ENCODE results near the gene ARTN.

The ARTN gene

GRCh38 chr1:43938892-43939587 is 5.4 kb downstream of the ARTN start:
- in situ Hi-C loops (cut with HindIII; ENCODE audit: low pct_ligation_motif_present, low pct_unique_long_range_greater_than_20kb, low sequenced_read_pairs): loop anchor here (25.0 kb wide), 1 partner anchor 177 kb away; no protein-coding TSS in a partner anchor
- no peak for DNase-seq

DNA sequence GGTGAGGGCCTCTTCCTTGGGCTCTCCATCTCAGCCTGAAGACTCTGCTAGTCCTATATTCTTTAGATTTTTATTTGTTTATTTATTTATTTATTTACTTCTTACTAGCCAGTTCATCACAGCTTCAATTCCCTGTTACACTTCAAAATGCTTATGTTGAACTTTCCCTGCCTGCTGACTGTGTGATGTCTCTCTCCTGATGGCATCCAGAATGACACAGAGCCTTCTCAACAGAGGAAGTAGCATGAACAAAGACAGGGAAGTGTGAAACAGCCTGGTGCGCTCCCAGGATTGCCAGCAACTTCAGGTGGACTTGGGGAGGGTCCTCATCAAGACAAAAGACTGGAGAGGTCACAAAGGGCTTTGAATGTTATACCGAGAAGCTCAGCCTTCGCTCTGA is 8.8 kb downstream of the ARTN start:
- DNase-seq: no peak
- in situ Hi-C loops (cut with HindIII; ENCODE audit: low pct_ligation_motif_present, low pct_unique_long_range_greater_than_20kb, low sequenced_read_pairs): loop anchor here (25.0 kb wide), 1 partner anchor 180 kb away; no protein-coding TSS in a partner anchor

GRCh38 chr1:43944860-43945259 is 11.3 kb downstream of the ARTN start:
- in situ Hi-C loops (cut with HindIII; ENCODE audit: low pct_ligation_motif_present, low pct_unique_long_range_greater_than_20kb, low sequenced_read_pairs): loop anchor here (25.0 kb wide), 1 partner anchor 183 kb away; no protein-coding TSS in a partner anchor
- no peak for DNase-seq

DNA sequence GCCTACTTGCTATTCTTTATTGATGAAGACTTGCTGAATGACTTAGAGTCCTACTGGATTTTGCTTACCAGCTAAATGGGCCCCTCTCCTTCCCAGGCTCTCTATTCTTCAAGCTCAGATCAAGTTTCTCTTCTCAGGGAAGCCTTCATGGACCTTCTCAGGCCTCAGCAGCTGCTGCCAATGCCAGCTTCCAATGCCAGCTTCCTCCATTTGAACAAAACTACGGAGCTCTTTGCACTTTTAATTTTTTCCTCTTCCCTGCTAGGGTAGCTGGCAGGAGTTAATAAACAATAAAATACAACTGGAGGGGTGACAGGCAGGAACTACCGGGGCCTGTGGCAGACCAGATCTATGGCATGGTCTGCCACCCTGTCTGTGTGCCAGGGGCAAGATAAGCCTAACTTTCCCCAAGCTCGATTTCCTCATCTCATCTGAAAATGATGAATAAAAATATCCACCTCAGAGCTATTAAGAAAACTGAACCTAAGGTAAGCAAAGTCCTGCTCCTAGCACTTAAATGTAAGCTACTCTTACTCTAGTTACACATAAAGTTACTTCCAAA is 12.2 kb downstream of the ARTN start:
- DNase-seq: no peak
- in situ Hi-C loops (cut with HindIII; ENCODE audit: low pct_ligation_motif_present, low pct_unique_long_range_greater_than_20kb, low sequenced_read_pairs): loop anchor here (25.0 kb wide), 1 partner anchor 183 kb away; no protein-coding TSS in a partner anchor

- peak; percentile 94 for DNase-seq
- in situ Hi-C loops (cut with HindIII; ENCODE audit: low pct_ligation_motif_present, low pct_unique_long_range_greater_than_20kb, low sequenced_read_pairs): loop anchor here (25.0 kb wide), 1 partner anchor 184 kb away; no protein-coding TSS in a partner anchor
Measured at GRCh38 chr1:43946236-43947060, 12.8 kb downstream of the ARTN start, which contains the start of gene IPO13. TSS of gene IPO13 (plus strand) at chr1:43946950. CDS start at chr1:43947601, 651 bp downstream.

DNA sequence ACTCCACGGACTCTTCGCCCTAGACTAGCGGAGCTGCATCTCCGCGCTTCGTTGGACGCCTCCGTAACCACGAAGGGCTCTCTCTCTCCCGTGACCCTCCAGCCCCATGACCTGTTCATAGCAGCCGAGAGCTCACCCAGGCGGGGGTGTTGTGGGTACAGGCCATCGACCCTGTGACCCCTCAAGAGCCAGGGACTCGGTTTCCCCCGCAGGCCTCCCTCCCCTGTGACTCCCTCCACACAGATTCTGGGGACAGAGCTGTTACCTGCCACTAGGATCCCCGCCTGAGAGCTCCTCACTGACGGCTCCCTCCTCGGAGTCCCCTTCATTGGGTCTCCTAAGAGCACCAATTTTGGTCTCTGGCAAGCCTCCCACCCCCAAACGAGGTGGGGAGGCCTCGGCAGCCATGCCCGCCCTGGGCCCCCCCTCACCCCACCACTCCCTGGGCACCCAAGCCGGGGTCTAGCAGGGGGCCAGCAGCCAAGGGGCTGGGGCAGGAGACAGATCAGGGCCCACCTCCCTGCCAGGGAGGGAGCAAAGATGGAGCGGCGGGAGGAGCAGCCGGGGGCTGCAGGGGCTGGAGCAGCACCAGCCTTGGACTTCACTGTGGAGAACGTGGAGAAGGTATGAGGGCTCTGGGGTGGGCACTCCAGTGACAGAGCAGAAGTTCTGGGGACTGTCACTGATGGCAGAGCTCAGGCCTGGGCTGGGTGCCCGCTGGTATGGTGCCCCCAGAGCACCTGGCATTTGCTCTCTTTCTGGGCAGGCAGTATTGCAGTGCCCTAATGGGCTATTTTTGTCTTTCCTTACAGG is 13.7 kb downstream of the ARTN start:
- DNase-seq: no peak
- in situ Hi-C loops (cut with HindIII; ENCODE audit: low pct_ligation_motif_present, low pct_unique_long_range_greater_than_20kb, low sequenced_read_pairs): loop anchor here (25.0 kb wide), 1 partner anchor 185 kb away; no protein-coding TSS in a partner anchor

DNA sequence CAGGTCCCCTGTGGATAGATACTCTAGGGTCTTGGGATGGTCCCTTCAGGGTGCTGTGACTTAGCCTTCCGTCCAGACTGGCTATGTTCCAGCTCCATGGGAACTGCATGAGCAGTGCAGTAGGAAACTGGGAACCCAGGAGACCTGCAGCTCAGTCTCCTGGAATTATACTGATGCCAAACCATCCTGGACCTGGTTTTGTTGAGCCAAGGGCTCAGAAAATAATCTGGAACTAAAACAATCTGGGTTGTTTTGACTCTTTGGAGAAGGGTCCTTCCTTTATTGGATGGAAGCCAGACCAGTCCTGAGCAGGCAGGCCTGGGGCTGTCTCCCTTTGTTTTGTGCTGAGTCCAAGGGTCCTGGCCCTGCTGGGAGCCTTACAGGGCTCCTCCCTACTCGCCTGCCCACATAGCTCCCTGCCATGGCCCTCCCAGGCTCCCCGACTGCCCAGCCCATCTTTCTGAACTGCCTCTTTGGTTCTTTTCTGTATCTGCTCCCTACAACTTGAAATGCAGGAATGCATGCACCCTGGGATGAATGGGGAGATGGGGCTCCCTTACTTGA is 14.4 kb downstream of the ARTN start:
- in situ Hi-C loops (cut with HindIII; ENCODE audit: low pct_ligation_motif_present, low pct_unique_long_range_greater_than_20kb, low sequenced_read_pairs): loop anchor here (25.0 kb wide), 1 partner anchor 186 kb away; no protein-coding TSS in a partner anchor
- no peak for DNase-seq

DNA sequence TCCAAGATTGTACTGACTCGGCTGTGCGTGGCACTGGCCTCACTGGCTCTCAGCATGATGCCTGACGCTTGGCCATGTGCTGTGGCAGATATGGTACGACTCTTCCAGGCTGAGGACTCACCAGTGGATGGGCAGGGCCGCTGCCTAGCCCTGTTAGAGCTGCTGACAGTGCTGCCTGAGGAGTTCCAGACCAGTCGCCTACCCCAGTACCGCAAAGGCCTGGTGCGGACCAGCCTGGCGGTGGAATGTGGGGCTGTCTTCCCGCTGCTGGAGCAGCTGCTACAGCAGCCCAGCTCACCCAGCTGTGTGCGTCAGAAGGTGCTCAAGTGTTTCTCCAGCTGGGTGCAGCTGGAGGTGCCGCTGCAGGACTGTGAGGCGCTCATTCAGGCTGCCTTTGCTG is 16.1 kb downstream of the ARTN start:
- DNase-seq: no peak
- in situ Hi-C loops (cut with HindIII; ENCODE audit: low pct_ligation_motif_present, low pct_unique_long_range_greater_than_20kb, low sequenced_read_pairs): loop anchor here (25.0 kb wide), 1 partner anchor 187 kb away; no protein-coding TSS in a partner anchor

DNA sequence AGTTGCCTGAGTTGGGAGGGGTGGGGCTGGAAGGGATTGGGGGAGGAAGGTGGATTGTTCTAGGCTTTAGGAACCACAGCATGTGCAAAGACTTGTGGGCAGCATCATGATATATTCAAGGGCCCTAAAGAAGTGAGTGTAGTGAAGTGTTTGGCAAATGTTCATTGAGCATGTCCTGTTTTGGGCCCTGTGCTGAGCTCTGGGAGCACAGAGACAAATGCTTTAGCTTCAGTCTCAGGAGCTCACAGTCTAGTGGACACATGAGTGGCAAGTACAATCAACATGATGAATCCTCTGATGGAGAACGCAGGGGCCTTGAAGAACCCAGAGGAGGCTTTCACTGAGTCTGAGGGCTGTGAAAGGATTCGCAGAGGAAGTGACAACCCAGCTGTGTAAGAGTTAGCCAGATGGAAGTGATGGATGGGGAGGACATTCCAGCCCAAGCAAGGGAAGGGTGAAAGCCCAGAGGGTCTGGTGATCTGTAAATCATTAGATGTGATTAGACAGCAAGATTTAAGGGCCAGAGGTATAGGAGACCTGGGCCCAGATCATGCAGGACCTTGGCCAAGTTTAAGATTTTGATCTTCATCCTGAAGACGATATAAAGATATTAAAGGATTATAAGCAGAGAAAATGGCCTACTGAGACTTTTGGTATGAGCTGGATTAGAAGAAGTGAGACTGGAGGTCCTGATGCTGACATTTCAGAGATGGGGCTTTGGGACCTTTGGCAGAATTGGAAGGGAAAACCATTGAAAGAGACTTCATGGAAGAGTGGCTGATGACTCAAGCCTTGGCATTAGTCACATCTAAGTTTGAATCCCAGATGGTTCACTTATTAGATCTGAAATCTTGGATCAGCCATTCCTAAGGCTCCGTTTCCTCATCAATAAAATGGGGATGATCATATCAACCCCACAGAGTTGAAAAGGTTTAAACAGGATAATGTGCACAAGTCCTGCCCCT is 17.7 kb downstream of the ARTN start:
- DNase-seq: peak; percentile 86
- in situ Hi-C loops (cut with HindIII; ENCODE audit: low pct_ligation_motif_present, low pct_unique_long_range_greater_than_20kb, low sequenced_read_pairs): no loop called here

DNA sequence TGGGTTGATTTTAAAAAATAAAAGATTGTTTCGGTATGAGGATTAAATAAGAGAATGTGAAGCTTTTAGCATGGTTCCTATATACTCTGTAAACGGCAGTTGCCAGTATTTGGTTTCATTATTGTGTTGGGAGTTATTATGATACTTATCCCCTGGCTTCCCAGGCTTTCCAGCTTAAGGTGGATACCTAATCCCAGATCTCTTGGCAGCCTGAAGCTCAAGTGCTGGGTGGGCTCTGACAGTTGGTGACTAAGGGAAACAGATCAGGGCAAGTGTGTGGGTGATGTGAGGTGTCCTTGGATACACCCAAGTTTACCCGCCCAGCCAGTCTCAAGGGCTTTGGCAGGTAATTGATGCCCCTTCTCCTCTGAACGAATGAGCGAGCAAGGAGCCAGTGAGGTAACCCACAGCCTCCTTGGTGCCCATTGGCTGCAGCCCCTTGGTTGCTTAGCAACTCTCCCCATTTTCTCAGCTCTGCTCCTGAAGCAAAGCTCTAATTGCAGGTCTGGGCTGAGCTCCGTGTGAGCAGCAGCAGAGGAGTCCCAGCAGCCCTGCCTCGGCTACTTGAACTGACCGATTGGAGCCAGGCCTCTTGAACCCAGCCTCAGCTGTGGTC is 19.2 kb downstream of the ARTN start:
- no peak for DNase-seq
- in situ Hi-C loops (cut with HindIII; ENCODE audit: low pct_ligation_motif_present, low pct_unique_long_range_greater_than_20kb, low sequenced_read_pairs): no loop called here

DNA sequence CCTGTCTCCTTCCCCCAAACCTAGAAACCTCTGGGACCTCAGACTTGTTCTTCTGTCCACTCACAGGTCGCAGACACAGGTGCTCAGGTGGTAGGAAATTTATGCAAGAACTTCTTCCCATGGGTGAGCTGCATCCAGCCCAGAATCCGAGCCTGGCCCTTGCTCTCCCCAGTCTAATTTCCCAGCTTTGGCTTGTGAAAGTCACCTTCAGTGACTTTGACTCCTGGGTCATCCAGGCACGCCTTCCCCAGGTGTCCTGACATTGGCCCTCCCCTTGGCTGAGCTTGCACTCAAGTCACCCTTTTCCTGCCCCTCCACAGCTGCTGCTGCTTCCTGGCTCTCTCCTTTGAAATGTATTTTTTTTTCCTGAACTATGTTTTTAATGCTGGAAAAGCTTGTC is 19.8 kb downstream of the ARTN start:
- in situ Hi-C loops (cut with HindIII; ENCODE audit: low pct_ligation_motif_present, low pct_unique_long_range_greater_than_20kb, low sequenced_read_pairs): no loop called here
- no peak for DNase-seq

- in situ Hi-C loops (cut with HindIII; ENCODE audit: low pct_ligation_motif_present, low pct_unique_long_range_greater_than_20kb, low sequenced_read_pairs): no loop called here
- DNase-seq: no peak
Measured at GRCh38 chr1:43954036-43954435, 20.4 kb downstream of the ARTN start.

GRCh38 chr1:43956234-43956633 is 22.6 kb downstream of the ARTN start:
- in situ Hi-C loops (cut with HindIII; ENCODE audit: low pct_ligation_motif_present, low pct_unique_long_range_greater_than_20kb, low sequenced_read_pairs): no loop called here

DNA sequence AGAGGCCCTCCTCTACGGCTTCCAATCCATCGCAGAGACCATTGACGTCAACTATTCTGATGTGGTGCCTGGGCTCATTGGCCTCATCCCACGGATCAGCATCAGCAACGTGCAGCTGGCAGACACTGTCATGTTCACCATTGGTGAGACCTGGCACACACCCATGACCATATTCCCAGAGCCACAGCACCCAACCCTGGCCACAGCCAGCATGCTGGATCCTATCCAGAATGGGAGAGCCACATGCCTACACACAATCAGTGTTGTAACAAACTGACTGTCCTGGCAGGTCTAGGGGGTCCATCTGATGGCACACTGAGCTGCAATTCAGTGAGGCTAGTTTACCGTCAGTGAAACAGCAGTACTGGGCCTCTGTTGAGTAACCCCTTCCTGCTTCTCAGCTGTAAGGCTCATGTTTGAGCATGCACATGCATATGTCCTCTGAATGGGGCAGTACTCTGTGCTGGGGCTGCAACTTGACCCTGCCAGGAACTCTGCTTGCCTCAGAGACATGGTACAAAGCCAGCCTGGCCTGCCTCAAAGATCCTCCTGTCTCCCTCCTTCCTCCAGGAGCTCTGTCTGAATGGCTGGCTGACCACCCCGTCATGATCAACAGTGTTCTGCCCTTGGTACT is 23.9 kb downstream of the ARTN start:
- no peak for DNase-seq
- in situ Hi-C loops (cut with HindIII; ENCODE audit: low pct_ligation_motif_present, low pct_unique_long_range_greater_than_20kb, low sequenced_read_pairs): no loop called here

More at GRCh38 chr1:43956234-43956633, 22.6 kb downstream of the ARTN start:
- DNase-seq: no peak

DNA sequence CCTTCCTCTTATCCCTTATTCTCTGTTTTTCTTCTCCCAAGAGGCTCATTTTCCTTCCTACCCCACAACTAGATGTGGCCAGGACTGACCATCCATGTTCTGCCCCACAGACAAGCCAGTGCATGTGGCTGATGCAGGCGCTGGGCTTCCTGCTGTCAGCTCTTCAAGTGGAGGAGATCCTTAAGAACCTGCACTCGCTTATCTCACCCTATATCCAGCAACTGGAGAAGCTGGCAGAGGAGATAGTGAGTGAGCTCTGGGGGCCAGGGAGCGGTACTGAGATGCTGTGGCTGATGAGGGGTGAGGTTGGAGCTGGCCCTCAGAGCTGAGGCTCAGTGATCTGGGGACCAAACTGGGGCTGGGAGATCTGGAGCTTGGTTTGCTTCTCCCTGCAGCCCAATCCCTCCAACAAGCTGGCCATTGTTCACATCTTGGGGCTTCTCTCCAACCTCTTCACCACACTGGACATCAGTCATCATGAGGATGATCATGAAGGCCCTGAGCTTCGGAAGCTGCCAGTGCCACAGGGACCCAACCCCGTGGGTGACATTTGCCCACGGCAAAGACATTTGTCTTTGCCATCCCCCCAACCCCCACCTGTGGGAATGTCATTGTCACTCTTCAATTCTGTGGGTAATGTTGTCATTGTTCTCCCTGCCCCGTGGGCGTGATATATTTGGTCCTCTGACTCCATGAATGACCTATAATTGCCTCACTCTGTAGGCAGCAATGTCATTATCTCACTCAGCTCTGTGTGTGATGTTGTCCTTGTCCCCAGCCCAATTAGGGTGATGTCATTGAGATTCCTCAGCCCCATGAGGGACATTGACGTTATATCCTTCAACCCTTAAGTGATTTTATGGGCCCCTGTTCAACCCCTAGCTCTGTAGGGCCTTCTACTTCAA is 25.0 kb downstream of the ARTN start:
- in situ Hi-C loops (cut with HindIII; ENCODE audit: low pct_ligation_motif_present, low pct_unique_long_range_greater_than_20kb, low sequenced_read_pairs): no loop called here
- DNase-seq: no peak

All from ACHN (cell line).